Stimulated activated CD8-positive, alpha-beta memory T cell treated with anti-CD3 and anti-CD28 coated beads, Interleukin-15, amount 100 ng/mL, for 24 hours (primary cell): ENCODE measurements around the gene DYRK3.
"Not testable (repeated sequence)": the region's sequence is repeated elsewhere in the genome, so short reads cannot be mapped to it uniquely, and the experiment has no call there.

Source experiments
- DNase-seq: peaks from one replicate; pipeline ENCODE4 v3.0.0-alpha.2; 2020; ENCODE audit warnings: low read depth

DYRK3 gene

GRCh38 chr1:206635080-206635977 lies at the start of gene DYRK3:
DYRK3 (plus strand) TSS chr1:206635536; CDS start chr1:206635704, 168 bp downstream.
- peak; percentile 81 for DNase-seq

- no peak for DNase-seq
Observed at GRCh38 chr1:206586501-206587445, 48.6 kb upstream of the DYRK3 start.

GRCh38 chr1:206587904-206588303 lies 47.4 kb upstream of the DYRK3 start:
- no peak for DNase-seq

GRCh38 chr1:206588492-206588891 lies 46.8 kb upstream of the DYRK3 start:
- no peak for DNase-seq

GRCh38 chr1:206589206-206589605 lies 46.1 kb upstream of the DYRK3 start:
- no peak for DNase-seq

GRCh38 chr1:206590025-206590758 lies 45.1 kb upstream of the DYRK3 start:
- no peak for DNase-seq

GRCh38 chr1:206591226-206591625 lies 44.1 kb upstream of the DYRK3 start:
- no peak for DNase-seq

- no peak for DNase-seq
Observed at GRCh38 chr1:206591696-206592095, 43.6 kb upstream of the DYRK3 start.

- DNase-seq = no peak
Observed at GRCh38 chr1:206593351-206593925, 41.9 kb upstream of the DYRK3 start.

GRCh38 chr1:206595581-206596318 lies 39.6 kb upstream of the DYRK3 start:
- no peak for DNase-seq

GRCh38 chr1:206596319-206596666 lies 39.0 kb upstream of the DYRK3 start:
- no peak for DNase-seq

GRCh38 chr1:206600527-206600926 lies 34.8 kb upstream of the DYRK3 start:
- no peak for DNase-seq

GRCh38 chr1:206604861-206605260 lies 30.5 kb upstream of the DYRK3 start:
- no peak for DNase-seq

GRCh38 chr1:206606867-206607266 lies 28.5 kb upstream of the DYRK3 start:
- no peak for DNase-seq

GRCh38 chr1:206608108-206608698 lies 27.1 kb upstream of the DYRK3 start:
- no peak for DNase-seq

- no peak for DNase-seq
Observed at GRCh38 chr1:206609229-206609991, 25.9 kb upstream of the DYRK3 start.

- DNase-seq = peak; percentile 92
Observed at GRCh38 chr1:206612129-206612876, 23.0 kb upstream of the DYRK3 start, which contains the start of gene EIF2D. EIF2D (minus strand) TSS chr1:206612465; CDS start chr1:206612342, 123 bp downstream.

GRCh38 chr1:206626396-206626795 lies 8.9 kb upstream of the DYRK3 start:
- DNase-seq = not testable (repeated sequence)

- DNase-seq = no peak
Observed at GRCh38 chr1:206628916-206629315, 6.4 kb upstream of the DYRK3 start.
